SK-N-SH treated with all-trans-retinoic acid at 6 μM for 48 hours (cell line): ENCODE measurements around the gene ANXA5.
A peak's percentile ranks its signal among the peaks of the same experiment; 100 is the strongest.
"Not testable (repeated sequence)": the region's sequence is repeated elsewhere in the genome, so short reads cannot be mapped to it uniquely, and the experiment has no call there.

ENCODE experiments used
- ATAC-seq: fragments of 200-7000 bp; cut with Tn5 transposase; 3 replicates; pipeline ENCODE4 v1.9.1; 2020; ENCODE audit warnings: mild to moderate bottlenecking, moderate library complexity
- ARNTL ChIP-seq: fragments of 450-650 bp; formaldehyde crosslinking; IDR thresholded peaks from 2 replicates; pipeline ENCODE4 v1.5.0; 2020; ENCODE audit warnings: low read depth, mild to moderate bottlenecking, moderate library complexity, borderline replicate concordance
- BACH2 ChIP-seq: fragments of 250-450 bp; sonication (Bioruptor Pico); IDR thresholded peaks from 2 replicates; pipeline ENCODE4 v1.9.0; 2021; ENCODE audit warnings: mild to moderate bottlenecking, borderline replicate concordance
- CREB5 ChIP-seq: fragments of 250-450 bp; sonication (Bioruptor Pico); IDR thresholded peaks from 2 replicates; pipeline ENCODE4 v1.5.1; 2020; ENCODE audit warnings: low read depth, mild to moderate bottlenecking, moderate library complexity
- CSRNP3 ChIP-seq: fragments of 250-450 bp; sonication (Bioruptor Pico); IDR thresholded peaks from 2 replicates; pipeline ENCODE4 v1.5.1; 2021; ENCODE audit warnings: mild to moderate bottlenecking, moderate library complexity
- ESRRG ChIP-seq: fragments of 250-450 bp; sonication (Bioruptor Pico); IDR thresholded peaks from 2 replicates; pipeline ENCODE4 v1.6.1; 2021; ENCODE audit warnings: mild to moderate bottlenecking
- GLIS3 ChIP-seq: fragments of 250-450 bp; sonication (Bioruptor Pico); IDR thresholded peaks from 2 replicates; pipeline ENCODE4 v1.5.0; 2020; ENCODE audit warnings: mild to moderate bottlenecking, moderate library complexity
- ISL1 ChIP-seq: fragments of 250-450 bp; sonication (Bioruptor Pico); IDR thresholded peaks from 2 replicates; pipeline ENCODE4 v2.1.2; 2022; ENCODE audit warnings: mild to moderate bottlenecking, moderate library complexity
- OSR1 ChIP-seq: fragments of 250-450 bp; sonication (Bioruptor Pico); IDR thresholded peaks from 2 replicates; pipeline ENCODE4 v1.8.0; 2022; ENCODE audit warnings: moderate library complexity, mild to moderate bottlenecking, inconsistent platforms
- PATZ1 ChIP-seq: fragments of 250-450 bp; sonication (Bioruptor Pico); IDR thresholded peaks from 2 replicates; pipeline ENCODE4 v1.8.0; 2020; ENCODE audit warnings: mild to moderate bottlenecking, moderate library complexity, borderline replicate concordance
- POU6F1 ChIP-seq: fragments of 250-450 bp; sonication (Bioruptor Pico); IDR thresholded peaks from 2 replicates; pipeline ENCODE4 v1.8.0; 2021; ENCODE audit warnings: low read depth, mild to moderate bottlenecking, moderate library complexity, borderline replicate concordance
- PPARA ChIP-seq: fragments of 250-450 bp; sonication (Bioruptor Pico); IDR thresholded peaks from 2 replicates; pipeline ENCODE4 v1.5.0; 2020; ENCODE audit warnings: mild to moderate bottlenecking, borderline replicate concordance
- SNAI2 ChIP-seq: fragments of 250-450 bp; sonication (Bioruptor Pico); IDR thresholded peaks from 2 replicates; pipeline ENCODE4 v1.5.0; 2020; ENCODE audit warnings: mild to moderate bottlenecking, moderate library complexity
- TOX ChIP-seq: fragments of 250-450 bp; sonication (Bioruptor Pico); IDR thresholded peaks from 2 replicates; pipeline ENCODE4 v1.8.0; 2021; ENCODE audit warnings: mild to moderate bottlenecking, moderate library complexity, borderline replicate concordance
- TSHZ2 ChIP-seq: fragments of 250-450 bp; sonication (Bioruptor Pico); IDR thresholded peaks from 2 replicates; pipeline ENCODE4 v1.5.0; 2020; ENCODE audit warnings: mild to moderate bottlenecking, moderate library complexity
- ZC3H10 ChIP-seq: fragments of 250-450 bp; sonication (Bioruptor Pico); IDR thresholded peaks from 2 replicates; pipeline ENCODE4 v1.5.1; 2021; ENCODE audit warnings: mild to moderate bottlenecking, moderate library complexity
- ZFP3 ChIP-seq: fragments of 250-450 bp; sonication (Bioruptor Pico); IDR thresholded peaks from 2 replicates; pipeline ENCODE4 v1.5.0; 2020; ENCODE audit warnings: mild to moderate bottlenecking, moderate library complexity
- ZNF565 ChIP-seq: fragments of 450-650 bp; formaldehyde crosslinking; conservative IDR thresholded peaks from 2 replicates; pipeline ENCODE4 v1.5.0; 2020; ENCODE audit warnings: low read depth, mild to moderate bottlenecking, moderate library complexity
- ZNF8 ChIP-seq: fragments of 450-650 bp; formaldehyde crosslinking; IDR thresholded peaks from 2 replicates; pipeline ENCODE4 v1.5.0; 2020; ENCODE audit warnings: mild to moderate bottlenecking, moderate library complexity

Gene ANXA5

GRCh38 chr4:121733942-121734341, 37.2 kb upstream of the ANXA5 start:
- no peak for TF ChIP-seq ZFP3 (CRISPR knock-in tag)
- no peak for TF ChIP-seq ARNTL (CRISPR knock-in tag)
- no peak for TF ChIP-seq ZNF565 (CRISPR knock-in tag)
- no peak for TF ChIP-seq OSR1 (CRISPR knock-in tag)
- TF ChIP-seq TOX (CRISPR knock-in tag), result no peak
- no peak for TF ChIP-seq BACH2 (CRISPR knock-in tag)
- TF ChIP-seq ESRRG, result no peak
- TF ChIP-seq ISL1, result no peak
- TF ChIP-seq CSRNP3 (CRISPR knock-in tag), result no peak
- ATAC-seq, result no peak

- not testable (repeated sequence) for ATAC-seq
Measured at GRCh38 chr4:121729753-121730152, 33.0 kb upstream of the ANXA5 start.

GRCh38 chr4:121728798-121729226, 32.0 kb upstream of the ANXA5 start:
- ATAC-seq, result peak; percentile 59
- no peak for TF ChIP-seq POU6F1 (CRISPR knock-in tag)
- no peak for TF ChIP-seq CSRNP3 (CRISPR knock-in tag)
- TF ChIP-seq ZFP3 (CRISPR knock-in tag), result peak; percentile 97
- TF ChIP-seq, all 23 proteins: peak for 1

- ATAC-seq, result peak; percentile 72
- TF ChIP-seq PPARA (CRISPR knock-in tag), result no peak
- TF ChIP-seq ZNF8 (CRISPR knock-in tag), result no peak
- no peak for TF ChIP-seq ZC3H10 (CRISPR knock-in tag)
- TF ChIP-seq OSR1 (CRISPR knock-in tag), result no peak
- no peak for TF ChIP-seq SNAI2 (CRISPR knock-in tag)
Measured at GRCh38 chr4:121728066-121728465, 31.3 kb upstream of the ANXA5 start.

GRCh38 chr4:121726642-121727268, 30.0 kb upstream of the ANXA5 start:
- peak; percentile 82 for ATAC-seq
- TF ChIP-seq POU6F1 (CRISPR knock-in tag) (no peak), BACH2 (CRISPR knock-in tag) (no peak), CREB5 (CRISPR knock-in tag) (no peak), PATZ1 (CRISPR knock-in tag) (no peak), CSRNP3 (CRISPR knock-in tag) (no peak), TSHZ2 (no peak), ZC3H10 (CRISPR knock-in tag) (no peak), GLIS3 (CRISPR knock-in tag) (no peak), ESRRG (no peak), ZNF8 (CRISPR knock-in tag) (no peak), PPARA (CRISPR knock-in tag) (no peak), ZFP3 (CRISPR knock-in tag) (no peak)
